Transverse colon (tissue), 4 donors: Measurements from ENCODE around the gene COL4A5. TPM values are rescaled to one million over a fixed set of nuclear protein-coding genes. Genes with fewer than 3 reads are reported as not detected.

Experiments used
- DNase-seq: peaks from one replicate; pipeline ENCODE4 v3.0.0-alpha.2; 2019
- H3K27ac ChIP-seq, 4 donors: fragments of 200-600 bp; sonication (generic); 2 replicates each; pipeline ENCODE4 v1.5.1; 2016 to 2018; ENCODE audit warnings: inconsistent platforms in 4 of 4
- H3K27me3 ChIP-seq: fragments of 200-600 bp; sonication (generic); 2 replicates; pipeline ENCODE4 v1.5.1; 2017; ENCODE audit warnings: inconsistent platforms
- H3K36me3 ChIP-seq, 4 donors: fragments of 200-600 bp; sonication (generic); 2 replicates each; pipeline ENCODE4 v1.5.1; 2017 to 2019; ENCODE audit warnings: inconsistent platforms in 4 of 4
- H3K4me1 ChIP-seq, 4 donors: fragments of 200-600 bp; sonication (generic); 2 replicates each; pipeline ENCODE4 v1.5.1; 2017 to 2020; ENCODE audit warnings: inconsistent platforms in 4 of 4
- H3K4me3 ChIP-seq, 4 donors: fragments of 200-600 bp; sonication (generic); 1 replicate in 1 of 4; 2 replicates in 3 of 4; pipeline versions ENCODE4 v1.5.1 to v1.6.1; 2017 to 2019; ENCODE audit warnings: inconsistent platforms in 4 of 4
- H3K9me3 ChIP-seq, 2 donors: fragments of 200-600 bp; sonication (generic); 2 replicates each; pipeline ENCODE4 v1.5.1; 2017 to 2019; ENCODE audit warnings: inconsistent platforms in 2 of 2
- CTCF ChIP-seq, 5 experiments: fragments of 200-600 bp in 3 of 5; fragments of 450-650 bp in 2 of 5; sonication (generic) in 3 of 5; IDR thresholded peaks; 1 replicate in 2 of 5; 2 replicates in 3 of 5; pipeline ENCODE4 v1.5.1; 2016 to 2017; ENCODE audit warnings: antibody characterized with exemption in 5 of 5, inconsistent platforms in 3 of 5, mild to moderate bottlenecking in 2 of 5, moderate library complexity in 1 of 5
- EP300 ChIP-seq: sonication (generic); formaldehyde crosslinking; IDR thresholded peaks from one replicate; pipeline ENCODE4 v1.6.1; 2017; ENCODE audit warnings: antibody characterized with exemption, low read depth
- POLR2A ChIP-seq: fragments of 450-650 bp; IDR thresholded peaks from one replicate; pipeline ENCODE4 v1.6.1; 2016; ENCODE audit warnings: antibody characterized with exemption, mild to moderate bottlenecking, moderate library complexity
- POLR2AphosphoS5 ChIP-seq, 3 donors: sonication (generic); formaldehyde crosslinking; IDR thresholded peaks; one replicate each; pipeline ENCODE4 v1.6.1; 2016; ENCODE audit warnings: antibody characterized with exemption in 3 of 3
- WGBS, 2 donors: methylation state at CpG; one replicate each; pipeline ENCODE4 v1.1.5; 2018; ENCODE audit warnings: low coverage in 1 of 2; 5-methylcytosine and 5-hydroxymethylcytosine counted together
- in situ Hi-C, 4 donors: fragments of 200-750 bp; cut with MboI; loops; one replicate each; pipeline versions ENCODE4 v1.15.0 to v1.15.1; 2017; ENCODE audit warnings: low sequenced_read_pairs in 3 of 4, low pct_ligation_motif_present in 1 of 4, low pct_unique_long_range_greater_than_20kb in 1 of 4
- intact Hi-C: fragments of 100-400 bp; cut with DNase I; formaldehyde crosslinking; loops from one replicate; pipeline ENCODE4 v1.15.1; 2023; ENCODE audit warnings: low total_unique reads
- total RNA-seq, 4 donors: library from RNA; depleted of rRNA; stranded (reverse); fragments of >200 nt; gene quantifications; one replicate each; pipeline ENCODE4 v1.1.0, GENCODE V29; 2016

The COL4A5 gene
- total RNA-seq, 4 donors from 2014 or later = 0.75 to 8.1 (median 2.8) TPM

- TF ChIP-seq POLR2A = no peak
- no peak for TF ChIP-seq POLR2AphosphoS5 (IDR thresholded peaks at IDR 0.05)
- no peak for TF ChIP-seq CTCF (IDR thresholded peaks at IDR 0.05)
- no peak for TF ChIP-seq EP300
- 50% methylated on average over 1 of the region's 1 CpG; no CpG with 5 or more reads in 1 of the 2 donors for WGBS, 2 donors
- intact Hi-C loops = loop anchor here (5.0 kb wide), 1 partner anchor 1059 kb away; no protein-coding TSS in a partner anchor
- Histone ChIP-seq H3K4me3 (no peak overlapping the region), H3K9me3 (no peaks in the 10 kb centered on the region), H3K27ac (no peak overlapping the region), H3K27me3 (no peaks in the 10 kb centered on the region), H3K4me1 (no peaks in the 10 kb centered on the region), H3K36me3 (no peaks in the 10 kb centered on the region)
- no peak for DNase-seq
- in situ Hi-C loops = no loop called here
These were observed 273.2 kb downstream of the COL4A5 start for GRCh38 chrX:108712886-108713285.

GRCh38 chrX:108722561-108722960 is 282.9 kb downstream of the COL4A5 start:
- TF ChIP-seq EP300 (no peak), CTCF (IDR thresholded peaks at IDR 0.05) (no peak)

GRCh38 chrX:108726748-108727147 is 287.1 kb downstream of the COL4A5 start:
- no peaks in the 10 kb centered on the region for H3K36me3 ChIP-seq
- peaks cover 7% of the 10 kb centered on the region for H3K27me3 ChIP-seq
- WGBS, 2 donors = 71 to 83% methylated on average over 1 to 3 of the region's 3 CpGs
- intact Hi-C loops (no loop called here), in situ Hi-C loops (no loop called here)
- H3K4me3 ChIP-seq = no peak overlapping the region
- H3K27ac ChIP-seq = no peak overlapping the region
- TF ChIP-seq CTCF (IDR thresholded peaks at IDR 0.05) = no peak
- H3K9me3 ChIP-seq = no peaks in the 10 kb centered on the region
- no peaks in the 10 kb centered on the region for H3K4me1 ChIP-seq
- DNase-seq = no peak

More at GRCh38 chrX:108722561-108722960, 282.9 kb downstream of the COL4A5 start:
- no peaks in the 10 kb centered on the region for H3K27me3 ChIP-seq
- no peak overlapping the region for H3K27ac ChIP-seq
- no peak for DNase-seq
- WGBS, 2 donors = 72% methylated on average over 2 of the region's 2 CpGs; no CpG with 5 or more reads in 1 of the 2 donors
- no peaks in the 10 kb centered on the region for H3K9me3 ChIP-seq
- in situ Hi-C loops (no loop called here), intact Hi-C loops (no loop called here)
- no peaks in the 10 kb centered on the region for H3K4me1 ChIP-seq
- no peak overlapping the region for H3K4me3 ChIP-seq
- H3K36me3 ChIP-seq = no peaks in the 10 kb centered on the region

GRCh38 chrX:108731153-108731552 is 291.5 kb downstream of the COL4A5 start:
- no peaks in the 10 kb centered on the region for H3K9me3 ChIP-seq
- no peak for TF ChIP-seq POLR2AphosphoS5 (IDR thresholded peaks at IDR 0.05)
- no peak for TF ChIP-seq EP300
- no peak for TF ChIP-seq POLR2A
- no peak for TF ChIP-seq CTCF (IDR thresholded peaks at IDR 0.05)

More at GRCh38 chrX:108731153-108731552, 291.5 kb downstream of the COL4A5 start:
- peaks cover 0 to 9% (median 0%) of the 10 kb centered on the region in 4 donors for H3K4me1 ChIP-seq
- H3K27me3 ChIP-seq = peaks cover 46% of the 10 kb centered on the region
- intact Hi-C loops = no loop called here
- no peak for DNase-seq
- H3K27ac ChIP-seq = no peak overlapping the region
- H3K36me3 ChIP-seq = no peaks in the 10 kb centered on the region
- WGBS, 2 donors = 26 to 40% methylated on average over 2 of the region's 2 CpGs
- in situ Hi-C loops = no loop called here
- no peak overlapping the region for H3K4me3 ChIP-seq
